OCI-LY1 (cell line): ENCODE data around the gene IZUMO2.
A peak's percentile ranks its signal among the peaks of the same experiment; 100 is the strongest.
"Not testable (repeated sequence)": the region's sequence is repeated elsewhere in the genome, so short reads cannot be mapped to it uniquely, and the experiment has no call there.

ENCODE experiments used
- H2AFZ ChIP-seq: fragments of 200-600 bp; sonication (generic), shearing (Covaris generic); 2 replicates; pipeline ENCODE4 v1.6.0; 2014; ENCODE audit warnings: antibody characterized with exemption, mild to moderate bottlenecking, low read length
- H3F3A ChIP-seq: fragments of 200-600 bp; sonication (generic), shearing (Covaris generic); 2 replicates; pipeline ENCODE4 v1.6.0; 2014; ENCODE audit warnings: mild to moderate bottlenecking, antibody characterized with exemption, low read length, moderate library complexity; ENCODE audit not compliant: insufficient read depth
- H3K27ac ChIP-seq: fragments of 200-600 bp; sonication (generic); 2 replicates; pipeline ENCODE4 v1.5.1; 2014; ENCODE audit warnings: low read length, mixed run types, mild to moderate bottlenecking, low read depth; ENCODE audit not compliant: poor library complexity, severe bottlenecking
- H3K27me3 ChIP-seq: fragments of 200-600 bp; sonication (generic); 2 replicates; pipeline ENCODE4 v1.6.0; 2014; ENCODE audit warnings: antibody characterized with exemption, mild to moderate bottlenecking, low read length, moderate library complexity; ENCODE audit not compliant: insufficient read depth
- H3K36me3 ChIP-seq: fragments of 200-600 bp; sonication (generic); 2 replicates; pipeline ENCODE4 v1.6.1; 2014; ENCODE audit warnings: mild to moderate bottlenecking, antibody characterized with exemption, low read length, moderate library complexity, mixed read lengths; ENCODE audit not compliant: insufficient read depth
- H3K4me1 ChIP-seq: fragments of 200-600 bp; sonication (generic); 2 replicates; pipeline ENCODE4 v1.5.1; 2014; ENCODE audit warnings: mild to moderate bottlenecking, low read length, moderate library complexity; ENCODE audit not compliant: insufficient read depth, severe bottlenecking
- H3K4me2 ChIP-seq: fragments of 200-600 bp; sonication (generic), shearing (Covaris generic); 2 replicates; pipeline ENCODE4 v1.6.1; 2014; ENCODE audit warnings: low read length
- H3K4me3 ChIP-seq: fragments of 200-600 bp; sonication (generic); 2 replicates; pipeline ENCODE4 v1.5.1; 2014; ENCODE audit warnings: low read length, low read depth, mild to moderate bottlenecking, mixed read lengths; ENCODE audit not compliant: poor library complexity, severe bottlenecking
- H3K79me2 ChIP-seq: fragments of 200-600 bp; shearing (Covaris generic); 2 replicates; pipeline ENCODE4 v1.6.1; 2016; ENCODE audit warnings: mixed run types, low read length, mixed read lengths; ENCODE audit not compliant: insufficient read depth
- H3K9ac ChIP-seq: fragments of 200-600 bp; sonication (generic), shearing (Covaris generic); 2 replicates; pipeline ENCODE4 v1.6.1; 2014; ENCODE audit warnings: mild to moderate bottlenecking, low read length, mixed read lengths
- H3K9me2 ChIP-seq: fragments of 200-600 bp; sonication (generic), shearing (Covaris generic); 2 replicates; pipeline ENCODE4 v1.6.1; 2014; ENCODE audit warnings: low read depth, mild to moderate bottlenecking, low read length, mixed read lengths
- H3K9me3 ChIP-seq: fragments of 200-600 bp; shearing (Covaris generic); 2 replicates; pipeline ENCODE4 v1.6.1; 2014; ENCODE audit warnings: low read length, mixed read lengths
- H4K20me1 ChIP-seq: fragments of 200-600 bp; sonication (generic), shearing (Covaris generic); 2 replicates; pipeline ENCODE4 v1.6.0; 2016; ENCODE audit warnings: mild to moderate bottlenecking, low read length; ENCODE audit not compliant: insufficient read depth
- CTCF ChIP-seq: fragments of 200-600 bp; sonication (generic), shearing (Covaris generic); IDR thresholded peaks from 2 replicates; pipeline ENCODE4 v1.5.1; 2017; ENCODE audit warnings: mild to moderate bottlenecking, antibody characterized with exemption, low read length, moderate library complexity, mixed read lengths

Gene IZUMO2

GRCh38 chr19:50136603-50137365 lies 26.3 kb downstream of the IZUMO2 start:
- H4K20me1 ChIP-seq, H3K79me2 ChIP-seq, H3K27ac ChIP-seq, H3K9ac ChIP-seq, H3F3A ChIP-seq, H3K9me2 ChIP-seq, H2AFZ ChIP-seq, H3K9me3 ChIP-seq, H3K4me1 ChIP-seq, H3K36me3 ChIP-seq, H3K27me3 ChIP-seq: not testable (repeated sequence)
- peak overlapping the region; percentile 19 for H3K4me3 ChIP-seq
- peak overlapping the region; percentile 41 for H3K4me2 ChIP-seq

GRCh38 chr19:50135856-50136602 lies 27.1 kb downstream of the IZUMO2 start:
- not testable (repeated sequence) for H3F3A ChIP-seq, H3K4me3 ChIP-seq, H3K79me2 ChIP-seq, H3K9me3 ChIP-seq, H3K4me1 ChIP-seq, H3K27me3 ChIP-seq, H4K20me1 ChIP-seq, H2AFZ ChIP-seq, H3K9ac ChIP-seq, H3K27ac ChIP-seq, H3K4me2 ChIP-seq, H3K9me2 ChIP-seq, H3K36me3 ChIP-seq
- TF ChIP-seq CTCF: peak; percentile 5; the same call in 1 of the 2 replicates

GRCh38 chr19:50134777-50135719 lies 28.0 kb downstream of the IZUMO2 start:
- not testable (repeated sequence) for H2AFZ ChIP-seq, H3F3A ChIP-seq, H3K27ac ChIP-seq, H3K4me1 ChIP-seq, H3K9me3 ChIP-seq, H4K20me1 ChIP-seq, H3K9ac ChIP-seq, H3K79me2 ChIP-seq, H3K9me2 ChIP-seq, H3K4me2 ChIP-seq, H3K4me3 ChIP-seq, H3K27me3 ChIP-seq, H3K36me3 ChIP-seq

- H3K4me1 ChIP-seq, H3K4me3 ChIP-seq, H3K36me3 ChIP-seq, H3K9ac ChIP-seq, H4K20me1 ChIP-seq, H3F3A ChIP-seq, H3K9me3 ChIP-seq, H3K27me3 ChIP-seq, H2AFZ ChIP-seq, H3K79me2 ChIP-seq, H3K9me2 ChIP-seq, H3K27ac ChIP-seq, H3K4me2 ChIP-seq: not testable (repeated sequence)
Observed at GRCh38 chr19:50133518-50134492, 29.3 kb downstream of the IZUMO2 start.

GRCh38 chr19:50104012-50104411 lies 59.1 kb downstream of the IZUMO2 start:
- H3K9me2 ChIP-seq, H4K20me1 ChIP-seq, H3K27me3 ChIP-seq, H3F3A ChIP-seq, H3K9ac ChIP-seq, H3K4me3 ChIP-seq, H3K27ac ChIP-seq, H2AFZ ChIP-seq, H3K4me2 ChIP-seq, H3K4me1 ChIP-seq, H3K79me2 ChIP-seq, H3K9me3 ChIP-seq, H3K36me3 ChIP-seq: not testable (repeated sequence)

- not testable (repeated sequence) for H2AFZ ChIP-seq, H3K4me2 ChIP-seq, H3K9ac ChIP-seq, H3K9me2 ChIP-seq, H3K4me1 ChIP-seq, H3K9me3 ChIP-seq, H3K27ac ChIP-seq, H3F3A ChIP-seq, H3K27me3 ChIP-seq, H3K36me3 ChIP-seq, H3K79me2 ChIP-seq, H3K4me3 ChIP-seq, H4K20me1 ChIP-seq
Observed at GRCh38 chr19:50103405-50103804, 59.7 kb downstream of the IZUMO2 start.
